Measurements from ENCODE around the gene APBA3.

APBA3 gene

GRCh38 chr19:3775374-3775711 is 13.9 kb upstream of the APBA3 start:
- no peak overlapping the region for H3K27ac ChIP-seq
- H3K27me3 ChIP-seq (replicated peaks): no peaks in the 10 kb centered on the region
- H3K4me3 ChIP-seq (ENCODE audit: low read depth, low read length): no peak overlapping the region
- no peak for DNase-seq
- H3K36me3 ChIP-seq (replicated peaks): no peaks in the 10 kb centered on the region
- in situ Hi-C loops (cut with HindIII; ENCODE audit: low pct_ligation_motif_present, low sequenced_read_pairs): no loop called here
- TF ChIP-seq, protein P1, sequence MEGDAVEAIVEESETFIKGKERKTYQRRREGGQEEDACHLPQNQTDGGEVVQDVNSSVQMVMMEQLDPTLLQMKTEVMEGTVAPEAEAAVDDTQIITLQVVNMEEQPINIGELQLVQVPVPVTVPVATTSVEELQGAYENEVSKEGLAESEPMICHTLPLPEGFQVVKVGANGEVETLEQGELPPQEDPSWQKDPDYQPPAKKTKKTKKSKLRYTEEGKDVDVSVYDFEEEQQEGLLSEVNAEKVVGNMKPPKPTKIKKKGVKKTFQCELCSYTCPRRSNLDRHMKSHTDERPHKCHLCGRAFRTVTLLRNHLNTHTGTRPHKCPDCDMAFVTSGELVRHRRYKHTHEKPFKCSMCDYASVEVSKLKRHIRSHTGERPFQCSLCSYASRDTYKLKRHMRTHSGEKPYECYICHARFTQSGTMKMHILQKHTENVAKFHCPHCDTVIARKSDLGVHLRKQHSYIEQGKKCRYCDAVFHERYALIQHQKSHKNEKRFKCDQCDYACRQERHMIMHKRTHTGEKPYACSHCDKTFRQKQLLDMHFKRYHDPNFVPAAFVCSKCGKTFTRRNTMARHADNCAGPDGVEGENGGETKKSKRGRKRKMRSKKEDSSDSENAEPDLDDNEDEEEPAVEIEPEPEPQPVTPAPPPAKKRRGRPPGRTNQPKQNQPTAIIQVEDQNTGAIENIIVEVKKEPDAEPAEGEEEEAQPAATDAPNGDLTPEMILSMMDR (IDR thresholded peaks at IDR 0.05; ENCODE audit: low read depth, low read length, missing control alignments): no peak

- Histone ChIP-seq H3K27me3 (replicated peaks) (no peaks in the 10 kb centered on the region), H3K36me3 (replicated peaks) (no peaks in the 10 kb centered on the region), H3K4me3 (ENCODE audit: low read depth, low read length) (no peak overlapping the region), H3K27ac (no peak overlapping the region)
- TF ChIP-seq, protein P1 (IDR thresholded peaks at IDR 0.05; ENCODE audit: low read depth, low read length, missing control alignments): no peak
- DNase-seq: no peak
- in situ Hi-C loops (cut with HindIII; ENCODE audit: low pct_ligation_motif_present, low sequenced_read_pairs): no loop called here
Observed at GRCh38 chr19:3774621-3775373, 13.3 kb upstream of the APBA3 start.

DNA sequence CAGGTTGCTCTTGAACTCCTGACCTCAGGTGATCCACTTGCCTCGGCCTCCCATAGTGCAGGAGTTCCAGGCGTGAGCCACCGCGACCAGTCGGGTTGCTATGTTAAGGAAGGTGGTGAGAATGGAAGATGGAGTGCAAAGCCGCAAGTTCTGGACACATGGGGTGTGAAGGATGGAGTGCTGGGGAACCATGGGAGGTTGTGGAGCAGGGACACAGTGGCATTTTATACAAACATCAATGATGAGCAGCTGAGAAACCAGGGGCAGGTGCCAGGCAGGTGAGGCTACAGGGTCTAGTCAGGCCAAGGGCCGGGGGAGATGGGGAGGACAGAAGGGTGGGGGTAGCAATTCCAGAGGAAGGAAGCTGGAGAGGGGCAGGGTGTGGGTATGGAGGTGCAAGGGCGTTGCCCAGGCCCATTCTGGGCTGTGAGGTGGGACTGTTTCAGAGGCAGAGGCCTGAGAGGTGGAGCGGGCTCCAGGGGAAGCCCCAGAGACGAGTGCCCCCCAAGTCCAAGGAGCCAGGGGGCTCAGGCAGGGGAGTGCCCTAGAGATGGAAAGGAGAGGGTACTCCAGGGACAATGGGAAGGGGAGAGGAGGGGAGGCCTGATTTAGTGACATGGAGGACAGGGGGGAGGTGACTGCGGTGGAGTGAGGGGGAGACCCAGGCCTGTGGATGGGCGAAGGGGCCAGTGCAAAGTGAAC is 12.5 kb upstream of the APBA3 start:
- in situ Hi-C loops (cut with HindIII; ENCODE audit: low pct_ligation_motif_present, low sequenced_read_pairs): no loop called here

GRCh38 chr19:3771906-3772455 is 10.5 kb upstream of the APBA3 start, which contains the start of gene RAX2:
Gene RAX2, minus strand, starts transcription at chr19:3772228. Its CDS starts 486 bp downstream, at chr19:3771742.
- TF ChIP-seq, protein P1 (IDR thresholded peaks at IDR 0.05; ENCODE audit: low read depth, low read length, missing control alignments): no peak
- H3K4me3 ChIP-seq (ENCODE audit: low read depth, low read length): no peak within 1 kb of the TSS
- H3K27ac ChIP-seq: no peak within 1 kb of the TSS
- no peaks in the 10 kb centered on the region for H3K27me3 ChIP-seq (replicated peaks)
- no peak for DNase-seq
- H3K36me3 ChIP-seq (replicated peaks): peaks cover 10% of the 10 kb centered on the region
- in situ Hi-C loops (cut with HindIII; ENCODE audit: low pct_ligation_motif_present, low sequenced_read_pairs): no loop called here

More for the DNA sequence above, 12.5 kb upstream of the APBA3 start:
- Histone ChIP-seq H3K27ac (no peak overlapping the region), H3K4me3 (ENCODE audit: low read depth, low read length) (no peak overlapping the region), H3K36me3 (replicated peaks) (no peaks in the 10 kb centered on the region), H3K27me3 (replicated peaks) (no peaks in the 10 kb centered on the region)
- DNase-seq: no peak
- TF ChIP-seq, protein P1 (IDR thresholded peaks at IDR 0.05; ENCODE audit: low read depth, low read length, missing control alignments): no peak

GRCh38 chr19:3771000-3771905 is 9.8 kb upstream of the APBA3 start:
- Histone ChIP-seq H3K4me3 (ENCODE audit: low read depth, low read length) (no peak overlapping the region), H3K36me3 (replicated peaks) (peaks cover 15% of the 10 kb centered on the region), H3K27ac (no peak overlapping the region), H3K27me3 (replicated peaks) (no peaks in the 10 kb centered on the region)
- DNase-seq: no peak
- TF ChIP-seq, protein P1 (IDR thresholded peaks at IDR 0.05; ENCODE audit: low read depth, low read length, missing control alignments): no peak
- in situ Hi-C loops (cut with HindIII; ENCODE audit: low pct_ligation_motif_present, low sequenced_read_pairs): no loop called here

Measured in brain microvascular endothelial cell (primary cell).